K562 (cell line): Measurements from ENCODE around the gene SESN2. TPM values are rescaled to one million over a fixed set of nuclear protein-coding genes. Genes with fewer than 3 reads are reported as not detected.

Experiments
- CBX5 ChIP-seq: IDR thresholded peaks from 2 replicates; pipeline ENCODE4 v1.6.1; 2014; ENCODE audit warnings: low read depth, borderline replicate concordance
- CTBP1 ChIP-seq: fragments of 450-650 bp; IDR thresholded peaks from 2 replicates; pipeline ENCODE4 v1.6.1; 2016; ENCODE audit warnings: borderline replicate concordance
- ILK ChIP-seq: fragments of 450-650 bp; IDR thresholded peaks from 2 replicates; pipeline ENCODE4 v1.6.1; 2016; ENCODE audit warnings: missing genetic modification characterization, low read depth, mild to moderate bottlenecking, missing compliant biosample characterization, moderate library complexity, borderline replicate concordance
- MCM7 ChIP-seq, 2 experiments: fragments of 450-650 bp; IDR thresholded peaks; 2 replicates each; pipeline ENCODE4 v1.6.1; 2016 to 2018
- MEF2A ChIP-seq: IDR thresholded peaks from 2 replicates; pipeline ENCODE4 v1.6.1; 2011; ENCODE audit warnings: low read depth, mild to moderate bottlenecking, low read length, moderate library complexity; ENCODE audit not compliant: control insufficient read depth
- MYBL2 ChIP-seq, 2 experiments: fragments of 450-650 bp in 1 of 2; sonication (generic) in 1 of 2; formaldehyde crosslinking in 1 of 2; IDR thresholded peaks; 2 replicates each; pipeline versions ENCODE4 v1.6.1 to v1.8.1; 2017 to 2022; ENCODE audit warnings: borderline replicate concordance in 1 of 2, inconsistent platforms in 1 of 2, low read depth in 1 of 2, mild to moderate bottlenecking in 1 of 2, missing genetic modification reagents in 1 of 2, moderate library complexity in 1 of 2
- NFXL1 ChIP-seq: fragments of 450-650 bp; formaldehyde crosslinking; IDR thresholded peaks from 2 replicates; pipeline ENCODE4 v1.4.0; 2021; ENCODE audit warnings: mild to moderate bottlenecking
- POLR2AphosphoS5 ChIP-seq: IDR thresholded peaks from 2 replicates; pipeline ENCODE4 v1.6.1; 2011; ENCODE audit warnings: mild to moderate bottlenecking, low read depth, low read length, moderate library complexity; ENCODE audit not compliant: control insufficient read depth, insufficient read depth
- SMAD3 ChIP-seq: fragments of 450-650 bp; formaldehyde crosslinking; conservative IDR thresholded peaks from 2 replicates; pipeline ENCODE4 v1.4.0; 2020; ENCODE audit warnings: mild to moderate bottlenecking
- SUPT5H ChIP-seq: fragments of 450-650 bp; IDR thresholded peaks from 2 replicates; pipeline ENCODE4 v1.6.1; 2016
- TRIM28 ChIP-seq: fragments of 450-650 bp; IDR thresholded peaks from 2 replicates; pipeline ENCODE4 v1.6.1; 2017
- ZNF23 ChIP-seq: fragments of 250-450 bp; sonication (Bioruptor Pico); IDR thresholded peaks from 2 replicates; pipeline ENCODE4 v1.4.0; 2020; ENCODE audit warnings: mild to moderate bottlenecking
- ZNF347 ChIP-seq: fragments of 450-650 bp; formaldehyde crosslinking; IDR thresholded peaks from 2 replicates; pipeline ENCODE4 v1.4.0; 2020; ENCODE audit warnings: low read depth, mild to moderate bottlenecking, moderate library complexity
- polyA plus RNA-seq, 8 experiments: library from polyadenylated mRNA; depleted of rRNA in 4 of 8; stranded (reverse) in 5 of 8; unstranded in 3 of 8; fragments of >200 nt; fragmentation: Nextera tagmentation in 2 of 8; fragmentation: Illumina TruSeq in 1 of 8; extraction: Ambion mirVana in 2 of 8; extraction: Trizol in 1 of 8; gene quantifications; 2 replicates each; pipeline versions ENCODE4 v1.2.1 to v1.2.3, GENCODE V29; 2011 to 2014; ENCODE audit warnings: inconsistent platforms in 1 of 8, missing spikeins in 1 of 8
- total RNA-seq, 7 experiments: library from RNA; depleted of rRNA in 6 of 7; stranded (reverse); fragments of >200 nt in 6 of 7; fragmentation: Illumina TruSeq in 2 of 7; extraction: Trizol in 2 of 7; gene quantifications; 2 replicates each; pipeline versions ENCODE4 v1.2.1 to v1.2.3, GENCODE V29; 2011 to 2021; ENCODE audit warnings: low replicate concordance in 1 of 7
- TF ChIP-seq, protein P1 (sequence below), 3 experiments: IDR thresholded peaks in 2 of 3; conservative IDR thresholded peaks in 1 of 3; 2 replicates each; pipeline ENCODE4 v1.5.1; 2011 to 2012; ENCODE audit warnings: low read length in 3 of 3, mild to moderate bottlenecking in 3 of 3, control low read depth in 2 of 3, improper control_type of control experiment in 1 of 3, inconsistent platforms in 1 of 3, low read depth in 1 of 3, mixed read lengths in 1 of 3, moderate library complexity in 1 of 3; ENCODE audit not compliant: insufficient read depth in 2 of 3
- TF ChIP-seq, protein P2 (sequence below): fragments of 250-450 bp; sonication (Bioruptor Pico); IDR thresholded peaks from 2 replicates; pipeline ENCODE4 v1.5.0; 2021
- TF ChIP-seq, protein P3 (sequence below): fragments of 250-450 bp; sonication (Bioruptor Pico); IDR thresholded peaks from 2 replicates; pipeline ENCODE4 v1.5.0; 2020; ENCODE audit warnings: mild to moderate bottlenecking
- TF ChIP-seq, protein P4 (sequence below): fragments of 250-450 bp; sonication (Bioruptor Pico); IDR thresholded peaks from 2 replicates; pipeline ENCODE4 v1.8.0; 2022; ENCODE audit warnings: moderate library complexity, mild to moderate bottlenecking, inconsistent platforms

Gene SESN2
- total and polyA plus RNA-seq, 9 of the 15 experiments (the other 6 are each of a cell fraction or from before 2014, with no cell fraction given): 3.7 to 71.3 (median 16.8) TPM

DNA sequence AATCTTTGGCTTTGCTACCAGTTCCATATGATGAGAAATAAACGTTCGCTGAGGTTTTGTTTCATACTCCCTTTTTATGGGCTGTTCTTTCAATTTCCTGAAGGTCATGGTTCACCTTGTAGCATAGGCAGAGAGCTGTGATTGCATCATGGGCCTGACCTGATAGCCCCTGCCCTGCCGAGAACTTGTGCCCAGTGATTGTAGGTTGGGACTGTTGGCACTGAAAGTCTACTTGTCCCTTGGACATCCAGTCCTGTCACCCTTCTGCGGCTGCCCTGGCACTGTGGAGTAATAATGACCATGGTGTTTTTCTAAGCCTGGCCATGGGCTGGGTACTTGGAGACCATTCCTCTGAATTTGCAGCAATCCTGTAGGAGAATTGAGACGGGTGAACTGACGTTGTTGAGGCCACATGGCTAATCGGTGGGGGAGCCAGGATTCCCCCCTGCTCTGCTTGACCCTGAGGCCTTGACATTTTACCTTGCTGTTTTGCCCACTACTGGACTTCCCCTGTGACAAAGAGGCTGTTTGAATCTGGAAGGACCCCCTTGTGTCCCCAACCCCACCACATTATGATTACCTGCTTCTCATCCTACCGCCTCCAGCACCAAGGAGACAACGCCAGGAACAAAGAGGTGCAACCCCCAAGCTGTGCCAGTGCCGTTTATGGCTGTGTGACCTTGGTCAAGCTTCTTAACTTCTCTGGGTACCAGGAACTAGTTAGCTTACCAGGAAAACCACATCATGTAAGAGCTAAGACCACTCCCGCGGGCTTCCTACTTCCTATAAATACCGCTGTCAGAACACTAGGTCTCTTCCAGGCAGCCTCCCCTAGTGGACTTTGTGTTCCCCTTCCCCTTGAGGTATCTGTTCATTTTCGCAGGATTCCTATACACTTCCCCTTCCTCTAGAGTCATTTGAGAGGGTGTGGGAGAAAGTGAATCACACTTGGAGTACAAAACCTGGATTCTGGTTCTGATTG, 23.4 kb downstream of the SESN2 start (continued):
- TF ChIP-seq ILK (tag): no peak
- no peak for TF ChIP-seq ZNF347 (CRISPR knock-in tag)
- TF ChIP-seq MEF2A: no peak
- TF ChIP-seq NFXL1 (CRISPR knock-in tag): no peak
- 0 out of 2 replicates have a peak, but pooled peaks have one; percentile 7 for TF ChIP-seq CTBP1
- no peak for TF ChIP-seq CBX5
- TF ChIP-seq ZNF23 (CRISPR knock-in tag): no peak
- TF ChIP-seq, protein P1, sequence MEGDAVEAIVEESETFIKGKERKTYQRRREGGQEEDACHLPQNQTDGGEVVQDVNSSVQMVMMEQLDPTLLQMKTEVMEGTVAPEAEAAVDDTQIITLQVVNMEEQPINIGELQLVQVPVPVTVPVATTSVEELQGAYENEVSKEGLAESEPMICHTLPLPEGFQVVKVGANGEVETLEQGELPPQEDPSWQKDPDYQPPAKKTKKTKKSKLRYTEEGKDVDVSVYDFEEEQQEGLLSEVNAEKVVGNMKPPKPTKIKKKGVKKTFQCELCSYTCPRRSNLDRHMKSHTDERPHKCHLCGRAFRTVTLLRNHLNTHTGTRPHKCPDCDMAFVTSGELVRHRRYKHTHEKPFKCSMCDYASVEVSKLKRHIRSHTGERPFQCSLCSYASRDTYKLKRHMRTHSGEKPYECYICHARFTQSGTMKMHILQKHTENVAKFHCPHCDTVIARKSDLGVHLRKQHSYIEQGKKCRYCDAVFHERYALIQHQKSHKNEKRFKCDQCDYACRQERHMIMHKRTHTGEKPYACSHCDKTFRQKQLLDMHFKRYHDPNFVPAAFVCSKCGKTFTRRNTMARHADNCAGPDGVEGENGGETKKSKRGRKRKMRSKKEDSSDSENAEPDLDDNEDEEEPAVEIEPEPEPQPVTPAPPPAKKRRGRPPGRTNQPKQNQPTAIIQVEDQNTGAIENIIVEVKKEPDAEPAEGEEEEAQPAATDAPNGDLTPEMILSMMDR (IDR thresholded peaks at IDR 0.05 in 2 of 3, conservative IDR thresholded peaks at IDR 0.05 in 1 of 3; ENCODE audit: insufficient read depth in 2 of 3, low read depth in 1 of 3, low read length in 3 of 3): peak in 2 of 3 experiments; percentile 10 to 22; a peak in 2 of 6 replicates
- TF ChIP-seq SMAD3 (CRISPR knock-in tag): no peak
- TF ChIP-seq MCM7 (IDR thresholded peaks at IDR 0.05): no peak
- TF ChIP-seq MYBL2 (IDR thresholded peaks at IDR 0.05; ENCODE audit: low read depth): no peak
- no peak for TF ChIP-seq MYBL2 (CRISPR knock-in tag; IDR thresholded peaks at IDR 0.05; ENCODE audit: borderline replicate concordance)
- TF ChIP-seq POLR2AphosphoS5: no peak; the same call in none of the 2 replicates
- TF ChIP-seq SUPT5H: peak; percentile 62
- TF ChIP-seq, protein P2, sequence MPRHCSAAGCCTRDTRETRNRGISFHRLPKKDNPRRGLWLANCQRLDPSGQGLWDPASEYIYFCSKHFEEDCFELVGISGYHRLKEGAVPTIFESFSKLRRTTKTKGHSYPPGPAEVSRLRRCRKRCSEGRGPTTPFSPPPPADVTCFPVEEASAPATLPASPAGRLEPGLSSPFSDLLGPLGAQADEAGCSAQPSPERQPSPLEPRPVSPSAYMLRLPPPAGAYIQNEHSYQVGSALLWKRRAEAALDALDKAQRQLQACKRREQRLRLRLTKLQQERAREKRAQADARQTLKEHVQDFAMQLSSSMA (CRISPR knock-in tag): no peak
- TF ChIP-seq, protein P3, sequence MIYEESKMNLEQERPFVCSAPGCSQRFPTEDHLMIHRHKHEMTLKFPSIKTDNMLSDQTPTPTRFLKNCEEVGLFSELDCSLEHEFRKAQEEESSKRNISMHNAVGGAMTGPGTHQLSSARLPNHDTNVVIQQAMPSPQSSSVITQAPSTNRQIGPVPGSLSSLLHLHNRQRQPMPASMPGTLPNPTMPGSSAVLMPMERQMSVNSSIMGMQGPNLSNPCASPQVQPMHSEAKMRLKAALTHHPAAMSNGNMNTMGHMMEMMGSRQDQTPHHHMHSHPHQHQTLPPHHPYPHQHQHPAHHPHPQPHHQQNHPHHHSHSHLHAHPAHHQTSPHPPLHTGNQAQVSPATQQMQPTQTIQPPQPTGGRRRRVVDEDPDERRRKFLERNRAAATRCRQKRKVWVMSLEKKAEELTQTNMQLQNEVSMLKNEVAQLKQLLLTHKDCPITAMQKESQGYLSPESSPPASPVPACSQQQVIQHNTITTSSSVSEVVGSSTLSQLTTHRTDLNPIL (CRISPR knock-in tag): no peak
- TF ChIP-seq, protein P4, sequence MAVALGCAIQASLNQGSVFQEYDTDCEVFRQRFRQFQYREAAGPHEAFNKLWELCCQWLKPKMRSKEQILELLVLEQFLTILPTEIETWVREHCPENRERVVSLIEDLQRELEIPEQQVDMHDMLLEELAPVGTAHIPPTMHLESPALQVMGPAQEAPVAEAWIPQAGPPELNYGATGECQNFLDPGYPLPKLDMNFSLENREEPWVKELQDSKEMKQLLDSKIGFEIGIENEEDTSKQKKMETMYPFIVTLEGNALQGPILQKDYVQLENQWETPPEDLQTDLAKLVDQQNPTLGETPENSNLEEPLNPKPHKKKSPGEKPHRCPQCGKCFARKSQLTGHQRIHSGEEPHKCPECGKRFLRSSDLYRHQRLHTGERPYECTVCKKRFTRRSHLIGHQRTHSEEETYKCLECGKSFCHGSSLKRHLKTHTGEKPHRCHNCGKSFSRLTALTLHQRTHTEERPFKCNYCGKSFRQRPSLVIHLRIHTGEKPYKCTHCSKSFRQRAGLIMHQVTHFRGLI: no peak
- no peak for TF ChIP-seq TRIM28
